Measurements from ENCODE around the gene CACNA2D3.

GRCh38 chr3:54232618-54233017, 110.3 kb downstream of the CACNA2D3 start:
- TF ChIP-seq CTCF (optimal IDR thresholded peaks at IDR 0.05 in 1 of 3, IDR thresholded peaks at IDR 0.05 in 1 of 3, conservative IDR thresholded peaks at IDR 0.05 in 1 of 3; ENCODE audit: extremely low read depth in 1 of 3, insufficient read depth in 2 of 3, low read length in 3 of 3) (no peak), EZH2 (IDR thresholded peaks at IDR 0.05; ENCODE audit: low read length) (no peak)
